ENCODE data around the gene CSMD2. TPM values are rescaled to one million over a fixed set of nuclear protein-coding genes. Genes with fewer than 3 reads are reported as not detected.

CSMD2 gene
- polyA plus RNA-seq, 1 of the 3 experiments (the other 2 are of a cell fraction), result not detected

GRCh38 chr1:33860671-33861070 is 304.4 kb downstream of the CSMD2 start:
- Histone ChIP-seq H3K4me3 (ENCODE audit: low read depth in 2 of 2, low read length in 1 of 2) (no peak overlapping the region), H3K79me2 (ENCODE audit: insufficient read depth) (no peaks in the 10 kb centered on the region), H3K4me1 (ENCODE audit: control insufficient read depth in 1 of 2, insufficient read depth in 2 of 2, low read depth in 1 of 2, low read length in 1 of 2) (no peaks in the 10 kb centered on the region; a peak in 1 of 4 replicates), H3K9ac (no peak overlapping the region), H3K9me2 (no peaks in the 10 kb centered on the region), H3K9me3 (no peaks in the 10 kb centered on the region), H3K27me3 (ENCODE audit: insufficient read depth) (no peaks in the 10 kb centered on the region), H2AFZ (ENCODE audit: low read depth) (no peak overlapping the region), H3F3A (replicated peaks; ENCODE audit: insufficient read depth) (no peaks in the 10 kb centered on the region), H3K27ac (ENCODE audit: low read depth in 2 of 2, low read length in 1 of 2) (no peak overlapping the region), H4K20me1 (ENCODE audit: insufficient read depth) (no peaks in the 10 kb centered on the region), H3K4me2 (no peak overlapping the region), H3K36me3 (replicated peaks in 1 of 2; ENCODE audit: control insufficient read depth in 1 of 2, insufficient read depth in 2 of 2, low read length in 1 of 2) (no peaks in the 10 kb centered on the region)
- WGBS (ENCODE audit: low lambda C conversion rate), result 25% methylated on average over 2 of the region's 2 CpGs
- TF ChIP-seq PBX3 (IDR thresholded peaks at IDR 0.05) (no peak), TCF12 (IDR thresholded peaks at IDR 0.05) (no peak), SIN3A (IDR thresholded peaks at IDR 0.05; ENCODE audit: borderline replicate concordance, low read depth, low read length) (no peak), FOXM1 (IDR thresholded peaks at IDR 0.05; ENCODE audit: low read depth) (no peak), RFX5 (IDR thresholded peaks at IDR 0.05; ENCODE audit: low read length) (no peak), YY1 (IDR thresholded peaks at IDR 0.05; ENCODE audit: low read depth) (no peak), CTCF (IDR thresholded peaks at IDR 0.05) (no peak), CHD2 (IDR thresholded peaks at IDR 0.05; ENCODE audit: low read length, partially characterized antibody) (no peak), GABPA (IDR thresholded peaks at IDR 0.05; ENCODE audit: low read depth) (no peak), ELF1 (IDR thresholded peaks at IDR 0.05) (no peak)
- DNase-seq, result no peak
- ChIA-PET CTCF (interaction anchor here (1.6 kb wide), 1 partner anchor 10 kb away, joined by 6 read pairs; no protein-coding TSS in a partner anchor), POLR2A (no interaction called here)

- Histone ChIP-seq H3K79me2 (ENCODE audit: insufficient read depth) (no peaks in the 10 kb centered on the region), H3K4me3 (ENCODE audit: low read depth in 2 of 2, low read length in 1 of 2) (no peak overlapping the region), H3K9me2 (no peaks in the 10 kb centered on the region), H3K36me3 (replicated peaks in 1 of 2; ENCODE audit: control insufficient read depth in 1 of 2, insufficient read depth in 2 of 2, low read length in 1 of 2) (no peaks in the 10 kb centered on the region), H3K27ac (ENCODE audit: low read depth in 2 of 2, low read length in 1 of 2) (no peak overlapping the region), H3K27me3 (ENCODE audit: insufficient read depth) (no peaks in the 10 kb centered on the region), H3F3A (replicated peaks; ENCODE audit: insufficient read depth) (no peaks in the 10 kb centered on the region), H4K20me1 (ENCODE audit: insufficient read depth) (no peaks in the 10 kb centered on the region), H3K9me3 (no peaks in the 10 kb centered on the region), H3K4me2 (no peak overlapping the region), H2AFZ (ENCODE audit: low read depth) (no peak overlapping the region), H3K4me1 (ENCODE audit: control insufficient read depth in 1 of 2, insufficient read depth in 2 of 2, low read depth in 1 of 2, low read length in 1 of 2) (peaks cover 0 to 8% of the 10 kb centered on the region in 2 experiments; a peak in 2 of 4 replicates), H3K9ac (no peak overlapping the region)
- 36% methylated on average over 5 of the region's 5 CpGs for WGBS (ENCODE audit: low lambda C conversion rate)
- CTCF ChIA-PET, result interaction anchor here (0.8 to 1.9 kb wide), 6 partner anchors 17 to 309 kb away, joined by 3 to 7 read pairs (median 4); no protein-coding TSS in a partner anchor
- TF ChIP-seq PBX3 (IDR thresholded peaks at IDR 0.05), result no peak
- TF ChIP-seq TAF1 (IDR thresholded peaks at IDR 0.05; ENCODE audit: borderline replicate concordance, low read depth, low read length), result no peak
- TF ChIP-seq FOSL2 (IDR thresholded peaks at IDR 0.05; ENCODE audit: borderline replicate concordance, low read depth), result no peak
- no peak for TF ChIP-seq FOXJ3 (CRISPR knock-in tag; IDR thresholded peaks at IDR 0.05)
- DNase-seq, result no peak
- POLR2A ChIA-PET, result no interaction called here
Measured at GRCh38 chr1:33854091-33854490, 310.9 kb downstream of the CSMD2 start.
